HCT116 (cell line): ENCODE data around the gene CFL1. TPM values are rescaled to one million over a fixed set of nuclear protein-coding genes. Genes with fewer than 3 reads are reported as not detected.

Experiments
- ATAC-seq: fragments of 200-7000 bp; cut with Tn5 transposase; 2 replicates; pipeline ENCODE4 v1.9.1; 2020; ENCODE audit warnings: mild to moderate bottlenecking, moderate library complexity
- BruUV-seq: library from RNA; stranded (reverse); fragments of 400-500 nt; replicated peaks from 2 replicates; lab custom pipeline; 2021; lab: Mats Ljungman, UMichigan
- CTCF ChIA-PET: fragments of 300-600 bp; sonication (Branson Sonifier 250); formaldehyde crosslinking; loops from one replicate; lab custom pipeline; 2021; ENCODE audit warnings: antibody characterized with exemption; lab: Charles Lee
- POLR2A ChIA-PET: fragments of 300-600, 350-600 bp; sonication (Branson Sonifier 250); formaldehyde crosslinking; loops from one replicate; lab custom pipeline; 2021; ENCODE audit warnings: antibody characterized with exemption; lab: Charles Lee
- RAD21 ChIA-PET, 2 experiments: fragments of 300-600 bp; sonication (Branson Sonifier 250); formaldehyde crosslinking; loops; one replicate each; lab custom pipeline; 2023; ENCODE audit warnings: low total read pairs in 2 of 2; ENCODE audit not compliant: uncharacterized antibody in 2 of 2, unreplicated experiment in 2 of 2, low non-redundant PET in 1 of 2; lab: Charles Lee
- DNase-seq: peaks from one replicate; pipeline ENCODE4 v3.0.0-alpha.2; 2010; ENCODE audit warnings: low read depth, low spot score
- H2AFZ ChIP-seq: fragments of 200-600 bp; shearing (Covaris generic), sonication (generic); 2 replicates; pipeline ENCODE4 v1.6.1; 2017; ENCODE audit warnings: low read depth, mixed run types, mixed read lengths, antibody characterized with exemption, low read length; ENCODE audit not compliant: poor library complexity, severe bottlenecking
- H3K27ac ChIP-seq: 2 replicates; pipeline ENCODE4 v1.5.1; 2012; ENCODE audit warnings: low read depth, low read length
- H3K27me3 ChIP-seq: fragments of 200-600 bp; sonication (generic); 2 replicates; pipeline ENCODE4 v1.6.1; 2016; ENCODE audit warnings: mixed run types, low read length, mixed read lengths; ENCODE audit not compliant: insufficient read depth
- H3K36me3 ChIP-seq, 2 experiments: fragments of 200-500 bp in 1 of 2; fragments of 200-600 bp in 1 of 2; sonication (Bioruptor generic) in 1 of 2; sonication (generic) in 1 of 2; 2 replicates each; pipeline versions ENCODE4 v1.5.1 to v1.6.1; 2014 to 2016; ENCODE audit warnings: low read length in 2 of 2, inconsistent platforms in 1 of 2, mixed read lengths in 1 of 2, mixed run types in 1 of 2; ENCODE audit not compliant: insufficient read depth in 2 of 2, control insufficient read depth in 1 of 2
- H3K4me1 ChIP-seq, 2 experiments: fragments of 200-600 bp in 1 of 2; sonication (generic) in 1 of 2; 2 replicates each; pipeline versions ENCODE4 v1.5.1 to v1.6.1; 2012 to 2017; ENCODE audit warnings: low read length in 2 of 2, inconsistent platforms in 1 of 2, mild to moderate bottlenecking in 1 of 2, mixed read lengths in 1 of 2, mixed run types in 1 of 2, moderate library complexity in 1 of 2; ENCODE audit not compliant: insufficient read depth in 2 of 2, control insufficient read depth in 1 of 2
- H3K4me2 ChIP-seq: fragments of 200-600 bp; sonication (generic); 2 replicates; pipeline ENCODE4 v1.6.1; 2017; ENCODE audit warnings: mixed run types, low read length, mixed read lengths
- H3K4me3 ChIP-seq, 2 experiments: fragments of 200-600 bp in 1 of 2; sonication (generic) in 1 of 2; replicated peaks in 1 of 2; 2 replicates each; pipeline ENCODE4 v1.5.1; 2011 to 2016; ENCODE audit warnings: low read length in 2 of 2, control low read depth in 1 of 2, low read depth in 1 of 2, mild to moderate bottlenecking in 1 of 2, mixed read lengths in 1 of 2, mixed run types in 1 of 2
- H3K79me2 ChIP-seq: fragments of 200-600 bp; sonication (generic); 2 replicates; pipeline ENCODE4 v1.6.1; 2017; ENCODE audit warnings: mild to moderate bottlenecking, mixed run types, low read length, moderate library complexity, mixed read lengths; ENCODE audit not compliant: insufficient read depth
- H3K9ac ChIP-seq: fragments of 200-600 bp; sonication (generic); 2 replicates; pipeline ENCODE4 v1.6.1; 2016; ENCODE audit warnings: low read length, mixed read lengths
- H3K9me2 ChIP-seq: fragments of 200-600 bp; sonication (generic), shearing (Covaris generic); 2 replicates; pipeline ENCODE4 v1.6.1; 2017; ENCODE audit warnings: mixed run types, mild to moderate bottlenecking, moderate library complexity; ENCODE audit not compliant: insufficient read depth
- H3K9me3 ChIP-seq, 2 experiments: fragments of 200-500 bp in 1 of 2; fragments of 200-600 bp in 1 of 2; sonication (Bioruptor generic) in 1 of 2; sonication (generic) in 1 of 2; 2 replicates each; pipeline ENCODE4 v1.6.1; 2014 to 2017; ENCODE audit warnings: low read length in 2 of 2, mixed read lengths in 2 of 2, inconsistent platforms in 1 of 2, low read depth in 1 of 2, mild to moderate bottlenecking in 1 of 2, mixed run types in 1 of 2, moderate library complexity in 1 of 2; ENCODE audit not compliant: control insufficient read depth in 1 of 2, insufficient read depth in 1 of 2
- H4K20me1 ChIP-seq: fragments of 200-600 bp; sonication (generic), shearing (Covaris generic); 2 replicates; pipeline ENCODE4 v1.6.1; 2017; ENCODE audit warnings: mixed run types, mild to moderate bottlenecking, moderate library complexity; ENCODE audit not compliant: insufficient read depth
- ATF3 ChIP-seq: IDR thresholded peaks from 2 replicates; pipeline ENCODE4 v1.6.1; 2012
- CBX3 ChIP-seq: IDR thresholded peaks from 2 replicates; pipeline ENCODE4 v1.6.1; 2012; ENCODE audit warnings: low read depth
- CTCF ChIP-seq, 3 experiments: fragments of 200-600 bp in 1 of 3; sonication (generic) in 1 of 3; IDR thresholded peaks in 2 of 3; conservative IDR thresholded peaks in 1 of 3; 2 replicates each; pipeline ENCODE4 v1.5.1; 2012 to 2017; ENCODE audit warnings: low read depth in 2 of 3, low read length in 2 of 3, antibody characterized with exemption in 1 of 3, borderline replicate concordance in 1 of 3, control low read depth in 1 of 3, mild to moderate bottlenecking in 1 of 3, mixed read lengths in 1 of 3, mixed run types in 1 of 3, moderate library complexity in 1 of 3; ENCODE audit not compliant: insufficient read depth in 1 of 3
- EGR1 ChIP-seq: IDR thresholded peaks from 2 replicates; pipeline ENCODE4 v1.6.1; 2012; ENCODE audit warnings: low read depth
- ELF1 ChIP-seq: IDR thresholded peaks from 2 replicates; pipeline ENCODE4 v1.6.1; 2012; ENCODE audit warnings: low read depth, borderline replicate concordance
- EZH2 ChIP-seq: fragments of 200-600 bp; sonication (generic); IDR thresholded peaks from 2 replicates; pipeline ENCODE4 v1.6.1; 2017; ENCODE audit warnings: antibody characterized with exemption, mixed run types
- EZH2phosphoT487 ChIP-seq: fragments of 200-600 bp; IDR thresholded peaks from 2 replicates; pipeline ENCODE4 v1.6.1; 2018; ENCODE audit warnings: antibody characterized with exemption, borderline replicate concordance
- FOSL1 ChIP-seq: IDR thresholded peaks from 2 replicates; pipeline ENCODE4 v1.6.1; 2012; ENCODE audit warnings: low read depth
- POLR2A ChIP-seq: IDR thresholded peaks from 2 replicates; pipeline ENCODE4 v1.7.0; 2011; ENCODE audit warnings: borderline replicate concordance; ENCODE audit not compliant: insufficient read depth, insufficient read length; ENCODE audit errors: extremely low read depth
- POLR2AphosphoS5 ChIP-seq: IDR thresholded peaks from 2 replicates; pipeline ENCODE4 v1.6.1; 2011; ENCODE audit warnings: mild to moderate bottlenecking, low read depth, low read length, moderate library complexity
- SIN3A ChIP-seq: IDR thresholded peaks from 2 replicates; pipeline ENCODE4 v1.6.1; 2012; ENCODE audit warnings: low read depth
- SP1 ChIP-seq: IDR thresholded peaks from 2 replicates; pipeline ENCODE4 v1.6.1; 2012; ENCODE audit warnings: low read depth
- YY1 ChIP-seq: IDR thresholded peaks from 2 replicates; pipeline ENCODE4 v1.6.1; 2011; ENCODE audit warnings: low read length, low read depth, moderate library complexity, mild to moderate bottlenecking; ENCODE audit not compliant: insufficient replicate concordance; ENCODE audit errors: extremely low read depth
- ZBTB33 ChIP-seq: IDR thresholded peaks from 2 replicates; pipeline ENCODE4 v1.6.1; 2011; ENCODE audit warnings: mild to moderate bottlenecking, low read length, moderate library complexity; ENCODE audit not compliant: insufficient replicate concordance; ENCODE audit errors: extremely low read depth
- ZNF274 ChIP-seq: fragments of 200-500 bp; sonication (Bioruptor generic); IDR thresholded peaks from 2 replicates; pipeline ENCODE4 v1.6.1; 2014; ENCODE audit warnings: mild to moderate bottlenecking, low read depth, low read length, inconsistent platforms
- intact Hi-C: fragments of 100-400 bp; cut with micrococcal nuclease; formaldehyde crosslinking; loops from 2 replicates; pipeline ENCODE4 v1.10.0; 2022
- total RNA-seq: library from RNA; stranded (reverse); gene quantifications from one replicate; pipeline ENCODE4 v1.2.1, GENCODE V29; 2021; ENCODE audit not compliant: unreplicated experiment

Gene CFL1
- total RNA-seq, 1 experiment from 2014 or later = 1,270 TPM

- H3K27me3 ChIP-seq = no peaks in the 10 kb centered on the region
- peaks cover 2 to 8% of the 10 kb centered on the region in 2 experiments; a peak in 3 of 4 replicates for H3K4me1 ChIP-seq
- no peak overlapping the region for H3K4me3 ChIP-seq
- H4K20me1 ChIP-seq = peaks cover 8% of the 10 kb centered on the region; the same call in 1 of the 2 replicates
- H3K36me3 ChIP-seq = peaks cover 26 to 48% of the 10 kb centered on the region in 2 experiments
- no peaks in the 10 kb centered on the region; a peak in 1 of 4 replicates for H3K9me3 ChIP-seq
- POLR2A ChIA-PET = interaction anchor here (1.7 kb wide), 1 partner anchor 8 kb away, joined by 8 read pairs; the partner anchor contains the start of gene MUS81
- ATAC-seq = peak; percentile 64
- no peak overlapping the region for H2AFZ ChIP-seq
- no TSS peak for BruUV-seq
- RAD21 ChIA-PET = no interaction called here
- CTCF ChIA-PET = interaction anchor here (1.2 to 2.4 kb wide), 4 partner anchors 9 to 139 kb away, joined by 3 to 15 read pairs (median 6); partner anchors contain the start of genes KAT5 and MUS81
- DNase-seq = no peak
- no peaks in the 10 kb centered on the region for H3K9me2 ChIP-seq
- intact Hi-C loops = no loop called here
- no peak overlapping the region for H3K27ac ChIP-seq
- no peak overlapping the region for H3K4me2 ChIP-seq
- peaks cover 23% of the 10 kb centered on the region for H3K79me2 ChIP-seq
- TF ChIP-seq POLR2AphosphoS5 = peak; percentile 14; the same call in 1 of the 2 replicates
- no peak for TF ChIP-seq POLR2A
- TF ChIP-seq ZBTB33 = no peak
- no peak for TF ChIP-seq FOSL1
- TF ChIP-seq EGR1 = no peak
- peak in 2 of 3 experiments; percentile 83 to 87; a peak in 4 of 6 replicates for TF ChIP-seq CTCF (IDR thresholded peaks at IDR 0.05 in 2 of 3, conservative IDR thresholded peaks at IDR 0.05 in 1 of 3; ENCODE audit: borderline replicate concordance in 1 of 3, insufficient read depth in 1 of 3, low read depth in 2 of 3, low read length in 2 of 3)
- no peak for TF ChIP-seq SP1
- no peak for TF ChIP-seq EZH2
- no peak for TF ChIP-seq ZNF274
- TF ChIP-seq EZH2phosphoT487 = no peak
- TF ChIP-seq ELF1 = no peak
- no peak for TF ChIP-seq CBX3
- no peak for TF ChIP-seq SIN3A
- TF ChIP-seq ATF3 = no peak
- no peak for TF ChIP-seq YY1
- no peak overlapping the region for H3K9ac ChIP-seq
Measured at GRCh38 chr11:65851083-65851579, 6.8 kb downstream of the CFL1 start.
